Mucosa of descending colon (tissue), 3 donors: ENCODE measurements around the gene LPCAT4. TPM values are rescaled to one million over a fixed set of nuclear protein-coding genes. Genes with fewer than 3 reads are reported as not detected.
"Not testable (repeated sequence)": the region's sequence is repeated elsewhere in the genome, so short reads cannot be mapped to it uniquely, and the experiment has no call there.

ENCODE experiments used
- ATAC-seq: fragments of 200-7000 bp; cut with Tn5 transposase; one replicate; pipeline ENCODE4 v1.9.1; 2020; ENCODE audit warnings: mild to moderate bottlenecking, moderate library complexity
- DNase-seq, 3 donors: peaks; one replicate each; pipeline ENCODE4 v3.0.0-alpha.2; 2020
- H3K36me3 ChIP-seq: fragments of 200-600 bp; one replicate; pipeline ENCODE4 v1.8.0; 2021; ENCODE audit warnings: low read depth, mild to moderate bottlenecking
- H3K4me1 ChIP-seq: fragments of 200-600 bp; one replicate; pipeline ENCODE4 v1.8.0; 2021; ENCODE audit warnings: low read depth, mild to moderate bottlenecking
- H3K4me3 ChIP-seq: fragments of 200-600 bp; one replicate; pipeline ENCODE4 v1.8.0; 2021; ENCODE audit warnings: mild to moderate bottlenecking
- H3K9me3 ChIP-seq: fragments of 200-600 bp; one replicate; pipeline ENCODE4 v1.8.0; 2021; ENCODE audit warnings: mild to moderate bottlenecking
- CTCF ChIP-seq: fragments of 200-600 bp; IDR thresholded peaks from one replicate; pipeline ENCODE4 v1.8.0; 2022; ENCODE audit warnings: antibody characterized with exemption, mild to moderate bottlenecking
- intact Hi-C, 2 donors: fragments of 100-400 bp; cut with DNase I in 1 of 2; cut with micrococcal nuclease in 1 of 2; formaldehyde crosslinking; loops; one replicate each; pipeline versions ENCODE4 v1.11.0 to v1.11.1; 2022; cut with DNase I, micrococcal nuclease
- total RNA-seq, 3 donors: library from RNA; stranded (reverse); fragmentation: NEBNext Ultra II Directional in 2 of 3; extraction: Animal tissue kit (Norgen Biotek cat#: 25700) in 2 of 3; gene quantifications; one replicate each; pipeline versions ENCODE4 v1.2.1 to v1.2.4, GENCODE V29; 2021 to 2023
- donor health status: DM: no; HTN: no; CAD: no; lungs with moderate emphysema.
- donor health status: DM: no; HTN: no; CAD: no.
- donor health status: DM: no; HTN: yes; CAD: no.

The LPCAT4 gene
- total RNA-seq, 3 donors from 2014 or later: 144 to 236 (median 154) TPM

GRCh38 chr15:34376856-34377255 lies 9.9 kb upstream of the LPCAT4 start:
- TF ChIP-seq CTCF: no peak
- DNase-seq (no peak), ATAC-seq (no peak)
- no peak overlapping the region for H3K4me3 ChIP-seq
- intact Hi-C loops: no loop called here
- no peaks in the 10 kb centered on the region for H3K36me3 ChIP-seq
- no peaks in the 10 kb centered on the region for H3K4me1 ChIP-seq
- no peaks in the 10 kb centered on the region for H3K9me3 ChIP-seq

GRCh38 chr15:34375541-34375940 lies 8.5 kb upstream of the LPCAT4 start:
- H3K4me3 ChIP-seq, H3K36me3 ChIP-seq, DNase-seq, H3K4me1 ChIP-seq, H3K9me3 ChIP-seq, ATAC-seq, intact Hi-C loops: not testable (repeated sequence)

GRCh38 chr15:34374816-34375215 lies 7.8 kb upstream of the LPCAT4 start:
- no peak for ATAC-seq
- no peaks in the 10 kb centered on the region for H3K4me1 ChIP-seq
- intact Hi-C loops: no loop called here
- no peaks in the 10 kb centered on the region for H3K36me3 ChIP-seq
- no peak overlapping the region for H3K4me3 ChIP-seq
- no peak for DNase-seq
- no peak for TF ChIP-seq CTCF
- no peaks in the 10 kb centered on the region for H3K9me3 ChIP-seq

GRCh38 chr15:34373951-34374350 lies 7.0 kb upstream of the LPCAT4 start:
- no peak for TF ChIP-seq CTCF
- Histone ChIP-seq H3K9me3 (no peaks in the 10 kb centered on the region), H3K4me1 (no peaks in the 10 kb centered on the region), H3K36me3 (no peaks in the 10 kb centered on the region), H3K4me3 (no peak overlapping the region)
- no peak for ATAC-seq
- intact Hi-C loops: no loop called here
- no peak for DNase-seq

- DNase-seq (no peak), ATAC-seq (no peak)
- no peak for TF ChIP-seq CTCF
- intact Hi-C loops: no loop called here
- H3K36me3 ChIP-seq: no peaks in the 10 kb centered on the region
- peaks cover 16% of the 10 kb centered on the region for H3K4me1 ChIP-seq
- no peak overlapping the region for H3K4me3 ChIP-seq
- H3K9me3 ChIP-seq: no peaks in the 10 kb centered on the region
Observed at GRCh38 chr15:34370643-34371042, 3.6 kb upstream of the LPCAT4 start.

- no peaks in the 10 kb centered on the region for H3K9me3 ChIP-seq
- H3K4me3 ChIP-seq: no peak overlapping the region
- no peak for TF ChIP-seq CTCF
- H3K4me1 ChIP-seq: peaks cover 21% of the 10 kb centered on the region
- no peaks in the 10 kb centered on the region for H3K36me3 ChIP-seq
- intact Hi-C loops: no loop called here
- no peak for ATAC-seq
- no peak for DNase-seq
Observed at GRCh38 chr15:34370129-34370528, 3.1 kb upstream of the LPCAT4 start.
